ENCODE data around the gene PLEKHA6. TPM values are rescaled to one million over a fixed set of nuclear protein-coding genes. Genes with fewer than 3 reads are reported as not detected.

PLEKHA6 gene
- total and polyA plus RNA-seq, 2 of the 4 experiments (the other 2 are of a cell fraction): 8.2 to 19.9 TPM

- no peak overlapping the region for H3K4me2 ChIP-seq (ENCODE audit: low read depth, low read length)
- CTCF ChIA-PET: no interaction called here
- H4K8ac ChIP-seq (ENCODE audit: low read depth in 2 of 2, low read length in 2 of 2): no peak overlapping the region
- no peak overlapping the region for H3K27ac ChIP-seq (ENCODE audit: insufficient read depth, low read length)
- H2AK9ac ChIP-seq (replicated peaks; ENCODE audit: low read depth, low read length, poor library complexity): no peak overlapping the region
- no peak for TF ChIP-seq USF2 (IDR thresholded peaks at IDR 0.05; ENCODE audit: low read depth, low read length)
- TF ChIP-seq RFX5 (IDR thresholded peaks at IDR 0.05; ENCODE audit: low read depth, low read length): no peak
- no peak for TF ChIP-seq NFE2L2 (IDR thresholded peaks at IDR 0.05; ENCODE audit: low read depth, low read length)
- no peak for TF ChIP-seq MAZ (IDR thresholded peaks at IDR 0.05; ENCODE audit: borderline replicate concordance, low read depth, low read length)
- TF ChIP-seq CTCF (conservative IDR thresholded peaks at IDR 0.05; ENCODE audit: low read depth, low read length): no peak
- TF ChIP-seq RCOR1 (IDR thresholded peaks at IDR 0.05; ENCODE audit: insufficient replicate concordance, low read length): no peak
- no peak for TF ChIP-seq FOS (IDR thresholded peaks at IDR 0.05; ENCODE audit: low read depth, low read length)
- TF ChIP-seq BHLHE40 (IDR thresholded peaks at IDR 0.05; ENCODE audit: low read depth, low read length): no peak
- no peak for TF ChIP-seq CEBPB (IDR thresholded peaks at IDR 0.05; ENCODE audit: low read depth, low read length)
- TF ChIP-seq MXI1 (IDR thresholded peaks at IDR 0.05; ENCODE audit: borderline replicate concordance, low read depth, low read length): no peak
- no peak overlapping the region for H3K9ac ChIP-seq (ENCODE audit: low read depth, low read length)
- no peak overlapping the region for H2AK5ac ChIP-seq (ENCODE audit: low read depth, low read length)
- no peak for ATAC-seq (ENCODE audit: low read depth)
- peaks cover 21% of the 10 kb centered on the region for H3K36me3 ChIP-seq (ENCODE audit: control insufficient read depth, insufficient read depth, low read length)
- POLR2A ChIA-PET (ENCODE audit: unreplicated experiment): no interaction called here
- H3K9me3 ChIP-seq (ENCODE audit: control insufficient read depth, insufficient read depth, low read length): no peaks in the 10 kb centered on the region
- no peak for DNase-seq
- intact Hi-C loops (cut with micrococcal nuclease) (no loop called here), in situ Hi-C loops (cut with MboI; ENCODE audit: low sequenced_read_pairs) (no loop called here), dilution Hi-C loops (cut with HindIII; ENCODE audit: low sequenced_read_pairs, unreplicated experiment) (no loop called here)
- WGBS, 2 experiments (ENCODE audit: extremely low coverage in 2 of 2, insufficient read length in 1 of 2): 91% methylated on average over 10 of the region's 13 CpGs; no CpG with 5 or more reads in 1 of the 2 experiments
- no peak overlapping the region for H4K91ac ChIP-seq (ENCODE audit: insufficient read depth, low read depth, low read length)
- no peak overlapping the region for H2BK5ac ChIP-seq (ENCODE audit: low read depth, low read length, poor library complexity, severe bottlenecking)
- H3K9me1 ChIP-seq (ENCODE audit: insufficient read depth, low read length): peaks cover 6% of the 10 kb centered on the region
- no peak overlapping the region for H3K23ac ChIP-seq (ENCODE audit: low read depth, low read length)
- no peak overlapping the region for H2AFZ ChIP-seq (replicated peaks; ENCODE audit: low read length, poor library complexity)
- H2BK20ac ChIP-seq (ENCODE audit: low read depth, low read length): no peak overlapping the region
- no peak overlapping the region for H3K18ac ChIP-seq (ENCODE audit: low read depth, low read length)
- no peak overlapping the region for H3K14ac ChIP-seq (replicated peaks; ENCODE audit: low read depth, low read length)
- no peak overlapping the region for H2BK15ac ChIP-seq (ENCODE audit: low read depth, low read length)
- H3K56ac ChIP-seq (ENCODE audit: extremely low read depth, insufficient read depth, low read length): no peak overlapping the region
- no peak overlapping the region for H4K5ac ChIP-seq (ENCODE audit: low read depth, low read length)
- no peaks in the 10 kb centered on the region for H4K20me1 ChIP-seq (ENCODE audit: insufficient read depth, low read length)
- no peak overlapping the region for H2BK120ac ChIP-seq (ENCODE audit: low read depth, low read length)
- no TSS peak for BruUV-seq (replicated peaks)
- H3K27me3 ChIP-seq (ENCODE audit: control insufficient read depth, insufficient read depth, low read length): no peaks in the 10 kb centered on the region
- H3K4ac ChIP-seq (ENCODE audit: low read depth, low read length): no peak overlapping the region
- no peaks in the 10 kb centered on the region for H3K79me1 ChIP-seq (ENCODE audit: low read depth in 1 of 2, low read length in 2 of 2)
- peaks cover 2% of the 10 kb centered on the region for H3K4me1 ChIP-seq (ENCODE audit: control insufficient read depth, insufficient read depth, low read length)
- no peak overlapping the region for H3K4me3 ChIP-seq (ENCODE audit: insufficient read depth, low read depth, low read length)
Observed at GRCh38 chr1:204228896-204229295, 130.8 kb downstream of the PLEKHA6 start.

Measured in IMR-90 (cell line).